Activated T-cell treated with anti-CD3 and anti-CD28 coated beads, Interleukin-2, amount 50 U/mL, for 48 hours (primary cell): ENCODE data around the gene PCDHGB4.
A peak's percentile ranks its signal among the peaks of the same experiment; 100 is the strongest.
"Not testable (repeated sequence)": the region's sequence is repeated elsewhere in the genome, so short reads cannot be mapped to it uniquely, and the experiment has no call there.

ENCODE experiments used
- DNase-seq, 2 experiments: peaks; one replicate each; pipeline ENCODE4 v3.0.0-alpha.2; 2020

The PCDHGB4 gene

GRCh38 chr5:141402553-141403243 is 15.2 kb downstream of the PCDHGB4 start, which contains the start of gene PCDHGA9:
PCDHGA9 (plus strand) TSS chr5:141402778; CDS start chr5:141402953, 175 bp downstream.
- no peak for DNase-seq

GRCh38 chr5:141403387-141403786 is 15.9 kb downstream of the PCDHGB4 start:
- no peak for DNase-seq

- DNase-seq = peak; percentile 60 to 64
These were observed 20.4 kb downstream of the PCDHGB4 start, which contains the start of gene PCDHGB6 for GRCh38 chr5:141407790-141408505. PCDHGB6 (plus strand) TSS chr5:141408021; CDS start chr5:141408203, 182 bp downstream.

GRCh38 chr5:141409598-141410306 is 22.3 kb downstream of the PCDHGB4 start:
- DNase-seq = no peak

GRCh38 chr5:141411575-141411974 is 24.1 kb downstream of the PCDHGB4 start:
- no peak for DNase-seq

GRCh38 chr5:141412854-141413539 is 25.5 kb downstream of the PCDHGB4 start, which contains the start of gene PCDHGA10:
PCDHGA10 (plus strand) TSS chr5:141412987; CDS start chr5:141413176, 189 bp downstream.
- peak in 1 of 2 experiments; percentile 66 for DNase-seq

GRCh38 chr5:141413540-141414069 is 26.1 kb downstream of the PCDHGB4 start:
- DNase-seq = no peak

GRCh38 chr5:141414548-141415274 is 27.2 kb downstream of the PCDHGB4 start:
- not testable (repeated sequence) for DNase-seq

GRCh38 chr5:141415275-141415618 is 27.7 kb downstream of the PCDHGB4 start:
- DNase-seq = not testable (repeated sequence)

- peak; percentile 69 to 71 for DNase-seq
These were observed 30.1 kb downstream of the PCDHGB4 start, which contains the start of gene PCDHGB7 for GRCh38 chr5:141417494-141418172. PCDHGB7 (plus strand) TSS chr5:141417677; CDS start chr5:141417860, 183 bp downstream.

GRCh38 chr5:141419074-141419880 is 31.8 kb downstream of the PCDHGB4 start:
- DNase-seq = no peak

- peak; percentile 62 to 66 for DNase-seq
These were observed 33.5 kb downstream of the PCDHGB4 start, which contains the start of gene PCDHGA11 for GRCh38 chr5:141420855-141421488. PCDHGA11 (plus strand) TSS chr5:141421051; CDS start chr5:141421228, 177 bp downstream.

GRCh38 chr5:141421489-141421855 is 34.0 kb downstream of the PCDHGB4 start:
- no peak for DNase-seq

GRCh38 chr5:141422742-141423291 is 35.3 kb downstream of the PCDHGB4 start:
- no peak for DNase-seq

- no peak for DNase-seq
These were observed 40.4 kb downstream of the PCDHGB4 start for GRCh38 chr5:141427783-141428426.

- peak; percentile 44 to 47 for DNase-seq
These were observed 43.0 kb downstream of the PCDHGB4 start, which contains the start of gene PCDHGA12 for GRCh38 chr5:141430332-141431113. PCDHGA12 (plus strand) TSS chr5:141430507; CDS start chr5:141430760, 253 bp downstream.

GRCh38 chr5:141431286-141431685 is 43.8 kb downstream of the PCDHGB4 start:
- peak in 1 of 2 experiments; percentile 25 for DNase-seq

GRCh38 chr5:141432308-141432707 is 44.8 kb downstream of the PCDHGB4 start:
- DNase-seq = not testable (repeated sequence)
